ENCODE measurements around the gene CYTL1.
A peak's percentile ranks its signal among the peaks of the same experiment; 100 is the strongest.

The CYTL1 gene

GRCh38 chr4:5028480-5028879 is 9.2 kb upstream of the CYTL1 start:
- H3K4me3 ChIP-seq (ENCODE audit: low read depth, low read length) = no peak overlapping the region
- in situ Hi-C loops (cut with HindIII; ENCODE audit: low sequenced_read_pairs) = no loop called here
- DNase-seq (ENCODE audit: low read depth) = no peak
- no peak for TF ChIP-seq CTCF (IDR thresholded peaks at IDR 0.05; ENCODE audit: low read depth, low read length, missing control alignments)

GRCh38 chr4:5027346-5027745 is 8.1 kb upstream of the CYTL1 start:
- no peak for TF ChIP-seq CTCF (IDR thresholded peaks at IDR 0.05; ENCODE audit: low read depth, low read length, missing control alignments)
- peak; percentile 18 for DNase-seq (ENCODE audit: low read depth)
- in situ Hi-C loops (cut with HindIII; ENCODE audit: low sequenced_read_pairs) = no loop called here
- H3K4me3 ChIP-seq (ENCODE audit: low read depth, low read length) = no peak overlapping the region

GRCh38 chr4:5026371-5026770 is 7.1 kb upstream of the CYTL1 start:
- TF ChIP-seq CTCF (IDR thresholded peaks at IDR 0.05; ENCODE audit: low read depth, low read length, missing control alignments) = no peak
- no peak for DNase-seq (ENCODE audit: low read depth)
- no peak overlapping the region for H3K4me3 ChIP-seq (ENCODE audit: low read depth, low read length)
- in situ Hi-C loops (cut with HindIII; ENCODE audit: low sequenced_read_pairs) = no loop called here

- TF ChIP-seq CTCF (IDR thresholded peaks at IDR 0.05; ENCODE audit: low read depth, low read length, missing control alignments) = no peak
- DNase-seq (ENCODE audit: low read depth) = no peak
- H3K4me3 ChIP-seq (ENCODE audit: low read depth, low read length) = no peak overlapping the region
- in situ Hi-C loops (cut with HindIII; ENCODE audit: low sequenced_read_pairs) = loop anchor here (25.0 kb wide), 1 partner anchor 788 kb away; no protein-coding TSS in a partner anchor
Observed at GRCh38 chr4:5024673-5025072, 5.4 kb upstream of the CYTL1 start.

GRCh38 chr4:5021546-5021945 is 2.3 kb upstream of the CYTL1 start:
- in situ Hi-C loops (cut with HindIII; ENCODE audit: low sequenced_read_pairs) = loop anchor here (25.0 kb wide), 1 partner anchor 791 kb away; no protein-coding TSS in a partner anchor
- no peak for TF ChIP-seq CTCF (IDR thresholded peaks at IDR 0.05; ENCODE audit: low read depth, low read length, missing control alignments)
- H3K4me3 ChIP-seq (ENCODE audit: low read depth, low read length) = no peak overlapping the region
- DNase-seq (ENCODE audit: low read depth) = no peak

GRCh38 chr4:5020341-5020740 is 1.1 kb upstream of the CYTL1 start:
- TF ChIP-seq CTCF (IDR thresholded peaks at IDR 0.05; ENCODE audit: low read depth, low read length, missing control alignments) = no peak
- no peak overlapping the region for H3K4me3 ChIP-seq (ENCODE audit: low read depth, low read length)
- DNase-seq (ENCODE audit: low read depth) = no peak
- in situ Hi-C loops (cut with HindIII; ENCODE audit: low sequenced_read_pairs) = loop anchor here (25.0 kb wide), 1 partner anchor 792 kb away; no protein-coding TSS in a partner anchor

- H3K4me3 ChIP-seq (ENCODE audit: low read depth, low read length) = no peak overlapping the region
- no peak for TF ChIP-seq CTCF (IDR thresholded peaks at IDR 0.05; ENCODE audit: low read depth, low read length, missing control alignments)
- in situ Hi-C loops (cut with HindIII; ENCODE audit: low sequenced_read_pairs) = loop anchor here (25.0 kb wide), 1 partner anchor 793 kb away; no protein-coding TSS in a partner anchor
- DNase-seq (ENCODE audit: low read depth) = no peak
Observed at GRCh38 chr4:5019796-5020195, 538 bp upstream of the CYTL1 start.
